Suprapubic skin (tissue), 4 donors: ENCODE results near the gene AVL9. TPM values are rescaled to one million over a fixed set of nuclear protein-coding genes. Genes with fewer than 3 reads are reported as not detected.

Experiments used
- DNase-seq, 2 donors: peaks; one replicate each; pipeline ENCODE4 v3.0.0-alpha.2; 2019; ENCODE audit warnings: low spot score in 2 of 2
- H3K27ac ChIP-seq: fragments of 200-600 bp; sonication (generic); one replicate; pipeline ENCODE4 v1.5.1; 2019
- H3K27me3 ChIP-seq: fragments of 200-600 bp; sonication (generic); one replicate; pipeline ENCODE4 v1.5.1; 2019
- H3K36me3 ChIP-seq: fragments of 200-600 bp; sonication (generic); one replicate; pipeline ENCODE4 v1.5.1; 2019
- H3K4me1 ChIP-seq: fragments of 200-600 bp; sonication (generic); one replicate; pipeline ENCODE4 v1.5.1; 2019
- H3K4me3 ChIP-seq: fragments of 200-600 bp; sonication (generic); one replicate; pipeline ENCODE4 v1.5.1; 2019; ENCODE audit warnings: mild to moderate bottlenecking
- H3K9me3 ChIP-seq: fragments of 200-600 bp; sonication (generic); one replicate; pipeline ENCODE4 v1.5.1; 2019
- EP300 ChIP-seq: sonication (generic); formaldehyde crosslinking; IDR thresholded peaks from one replicate; pipeline ENCODE4 v1.6.1; 2017; ENCODE audit warnings: antibody characterized with exemption
- POLR2A ChIP-seq, 2 donors: fragments of 450-650 bp; IDR thresholded peaks; one replicate each; pipeline ENCODE4 v1.6.1; 2017; ENCODE audit warnings: antibody characterized with exemption in 2 of 2, mild to moderate bottlenecking in 2 of 2, moderate library complexity in 2 of 2
- POLR2AphosphoS5 ChIP-seq, 3 donors: sonication (generic); formaldehyde crosslinking; IDR thresholded peaks; one replicate each; pipeline ENCODE4 v1.6.1; 2017; ENCODE audit warnings: antibody characterized with exemption in 3 of 3
- WGBS: methylation state at CpG from one replicate; pipeline ENCODE4 v1.1.5; 2018; 5-methylcytosine and 5-hydroxymethylcytosine counted together
- total RNA-seq, 4 donors: library from RNA; depleted of rRNA; stranded (reverse); fragments of >200 nt; gene quantifications; one replicate each; pipeline ENCODE4 v1.1.0, GENCODE V29; 2016
- TF ChIP-seq, protein P1 (sequence below), 2 donors: fragments of 200-600 bp in 1 of 2; fragments of 450-650 bp in 1 of 2; sonication (generic) in 1 of 2; IDR thresholded peaks; one replicate each; pipeline ENCODE4 v1.5.1; 2016 to 2019; ENCODE audit warnings: antibody characterized with exemption in 2 of 2, mild to moderate bottlenecking in 1 of 2, moderate library complexity in 1 of 2

Gene AVL9
- total RNA-seq, 4 donors from 2014 or later = 22.5 to 42.2 (median 24.8) TPM

DNA sequence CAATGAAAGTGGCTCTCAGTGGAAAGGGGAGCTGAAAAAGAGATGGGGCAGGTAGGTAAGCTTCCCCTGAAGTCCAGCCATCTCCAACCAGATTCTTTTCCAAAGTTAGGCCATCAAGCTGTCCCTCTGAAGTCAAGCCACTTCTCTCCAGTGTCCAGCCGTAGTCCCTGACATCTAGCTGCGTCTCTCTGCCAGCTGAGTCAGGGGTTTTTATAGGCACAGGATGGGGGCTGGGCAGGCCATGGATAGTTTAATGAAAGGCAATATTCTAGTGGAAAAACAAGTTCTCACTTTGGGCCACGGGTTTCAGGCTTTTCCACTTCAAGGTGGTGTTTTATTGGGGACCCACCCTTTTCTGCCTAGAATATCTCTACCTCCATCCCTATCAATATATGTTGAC lies 36.8 kb downstream of the AVL9 start:
- Histone ChIP-seq H3K27ac (no peak overlapping the region), H3K4me3 (no peak overlapping the region), H3K36me3 (peaks cover 7% of the 10 kb centered on the region), H3K27me3 (no peaks in the 10 kb centered on the region), H3K9me3 (no peaks in the 10 kb centered on the region), H3K4me1 (peaks cover 11% of the 10 kb centered on the region)
- TF ChIP-seq, protein P1, sequence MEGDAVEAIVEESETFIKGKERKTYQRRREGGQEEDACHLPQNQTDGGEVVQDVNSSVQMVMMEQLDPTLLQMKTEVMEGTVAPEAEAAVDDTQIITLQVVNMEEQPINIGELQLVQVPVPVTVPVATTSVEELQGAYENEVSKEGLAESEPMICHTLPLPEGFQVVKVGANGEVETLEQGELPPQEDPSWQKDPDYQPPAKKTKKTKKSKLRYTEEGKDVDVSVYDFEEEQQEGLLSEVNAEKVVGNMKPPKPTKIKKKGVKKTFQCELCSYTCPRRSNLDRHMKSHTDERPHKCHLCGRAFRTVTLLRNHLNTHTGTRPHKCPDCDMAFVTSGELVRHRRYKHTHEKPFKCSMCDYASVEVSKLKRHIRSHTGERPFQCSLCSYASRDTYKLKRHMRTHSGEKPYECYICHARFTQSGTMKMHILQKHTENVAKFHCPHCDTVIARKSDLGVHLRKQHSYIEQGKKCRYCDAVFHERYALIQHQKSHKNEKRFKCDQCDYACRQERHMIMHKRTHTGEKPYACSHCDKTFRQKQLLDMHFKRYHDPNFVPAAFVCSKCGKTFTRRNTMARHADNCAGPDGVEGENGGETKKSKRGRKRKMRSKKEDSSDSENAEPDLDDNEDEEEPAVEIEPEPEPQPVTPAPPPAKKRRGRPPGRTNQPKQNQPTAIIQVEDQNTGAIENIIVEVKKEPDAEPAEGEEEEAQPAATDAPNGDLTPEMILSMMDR (IDR thresholded peaks at IDR 0.05) = no peak
- no peak for TF ChIP-seq POLR2A (IDR thresholded peaks at IDR 0.05)
- no peak for TF ChIP-seq EP300
- TF ChIP-seq POLR2AphosphoS5 (IDR thresholded peaks at IDR 0.05) = no peak
- DNase-seq = no peak
- 71% methylated on average over 3 of the region's 3 CpGs for WGBS

DNA sequence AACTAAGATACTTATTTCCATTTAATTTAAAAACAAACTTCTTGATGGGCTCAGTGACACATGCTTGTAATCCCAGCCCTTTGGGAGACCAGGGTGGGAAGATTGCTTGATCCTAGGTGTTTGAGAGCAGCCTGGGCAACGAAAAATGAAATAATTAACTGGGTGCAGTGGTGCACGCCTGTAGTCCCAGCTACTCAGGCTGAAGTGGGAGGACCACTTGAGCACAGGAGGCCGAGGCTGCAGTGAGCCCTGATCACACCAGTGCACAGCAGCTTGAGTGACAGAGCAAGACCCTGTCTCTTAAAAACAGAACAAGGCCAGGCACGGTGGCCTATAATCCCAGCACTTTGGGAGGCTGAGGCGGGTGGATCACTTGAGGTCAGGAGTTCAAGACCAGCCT lies 37.4 kb downstream of the AVL9 start:
- peaks cover 7% of the 10 kb centered on the region for H3K36me3 ChIP-seq
- WGBS = 94% methylated on average over 5 of the region's 5 CpGs
- no peak for TF ChIP-seq EP300
- TF ChIP-seq POLR2AphosphoS5 (IDR thresholded peaks at IDR 0.05) = no peak
- TF ChIP-seq, protein P1 (IDR thresholded peaks at IDR 0.05) = no peak
- TF ChIP-seq POLR2A (IDR thresholded peaks at IDR 0.05) = no peak
- no peaks in the 10 kb centered on the region for H3K9me3 ChIP-seq
- no peaks in the 10 kb centered on the region for H3K27me3 ChIP-seq
- H3K4me3 ChIP-seq = no peak overlapping the region
- no peak overlapping the region for H3K27ac ChIP-seq
- no peak for DNase-seq
- peaks cover 12% of the 10 kb centered on the region for H3K4me1 ChIP-seq

DNA sequence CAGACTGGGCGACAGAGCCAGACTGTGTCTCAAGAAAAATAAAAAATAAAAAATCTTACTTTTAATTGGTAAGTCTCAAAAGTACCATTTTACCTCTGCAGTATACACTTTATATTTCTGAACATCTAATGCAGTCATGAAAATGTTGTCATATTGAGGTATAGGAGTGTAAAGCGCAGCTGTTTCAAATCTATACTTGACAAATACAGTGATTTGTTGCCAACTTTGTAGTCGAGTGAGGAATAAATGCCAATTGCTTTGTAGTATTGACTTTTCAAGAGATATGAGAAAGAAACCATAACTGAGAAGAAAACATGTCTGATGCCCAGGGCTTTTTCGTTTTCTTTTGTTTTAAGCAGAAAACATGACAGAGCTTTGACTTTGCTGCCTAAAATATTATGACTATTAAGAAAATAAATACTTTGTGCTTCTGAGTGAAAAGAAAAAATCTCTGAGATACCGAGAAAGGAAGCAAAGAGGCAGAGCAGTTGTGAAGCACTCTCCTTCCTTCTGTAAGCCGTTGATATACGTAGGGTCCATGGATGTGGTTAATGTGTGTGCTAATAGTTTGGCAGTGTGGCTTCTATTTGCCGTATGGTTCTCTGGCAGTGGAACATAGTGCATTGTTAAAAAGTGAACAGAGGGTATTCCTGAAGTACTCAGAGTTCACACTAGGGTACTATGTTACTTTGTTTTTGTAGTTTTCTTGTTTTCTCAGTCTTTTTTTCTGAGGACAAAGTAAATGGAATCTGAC lies 38.2 kb downstream of the AVL9 start:
- no peak for DNase-seq
- peaks cover 7% of the 10 kb centered on the region for H3K36me3 ChIP-seq
- peaks cover 12% of the 10 kb centered on the region for H3K4me1 ChIP-seq
- TF ChIP-seq, protein P1 (IDR thresholded peaks at IDR 0.05) = no peak
- TF ChIP-seq POLR2AphosphoS5 (IDR thresholded peaks at IDR 0.05) (no peak), EP300 (no peak), POLR2A (IDR thresholded peaks at IDR 0.05) (no peak)
- no peaks in the 10 kb centered on the region for H3K9me3 ChIP-seq
- 65% methylated on average over 8 of the region's 8 CpGs for WGBS
- no peak overlapping the region for H3K4me3 ChIP-seq
- H3K27me3 ChIP-seq = no peaks in the 10 kb centered on the region
- no peak overlapping the region for H3K27ac ChIP-seq

DNA sequence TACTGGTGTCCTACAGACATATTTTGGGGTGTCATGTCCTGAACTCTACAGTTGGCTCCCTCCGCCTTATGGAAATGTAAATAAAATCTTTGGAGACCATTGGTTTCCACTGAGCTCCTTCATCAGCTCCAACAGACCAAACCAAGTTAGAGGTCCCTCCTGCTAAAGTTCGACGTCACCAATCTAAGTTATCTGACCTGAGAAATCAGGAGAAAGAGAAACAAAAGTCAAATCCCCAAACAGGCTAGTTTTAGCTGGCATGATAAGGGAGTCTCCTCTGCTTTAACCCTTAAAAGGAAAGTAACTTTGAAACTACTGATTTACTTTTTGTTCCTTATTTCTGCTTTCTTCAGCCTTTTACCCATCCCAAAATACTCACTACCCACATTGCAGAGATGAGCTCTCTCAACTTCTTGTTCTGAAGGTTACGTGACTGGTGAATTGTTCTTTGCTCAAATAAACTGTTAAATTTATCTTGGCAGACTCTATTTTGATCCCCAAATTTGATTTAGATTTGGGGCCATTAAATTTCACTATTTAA lies 39.9 kb downstream of the AVL9 start:
- H3K36me3 ChIP-seq = peaks cover 7% of the 10 kb centered on the region
- TF ChIP-seq EP300 (no peak), POLR2AphosphoS5 (IDR thresholded peaks at IDR 0.05) (no peak)
- peaks cover 12% of the 10 kb centered on the region for H3K4me1 ChIP-seq
- H3K27me3 ChIP-seq = no peaks in the 10 kb centered on the region
- H3K27ac ChIP-seq = no peak overlapping the region
- DNase-seq = no peak
- WGBS = 72% methylated on average over 4 of the region's 4 CpGs
- no peaks in the 10 kb centered on the region for H3K9me3 ChIP-seq
- H3K4me3 ChIP-seq = no peak overlapping the region

DNA sequence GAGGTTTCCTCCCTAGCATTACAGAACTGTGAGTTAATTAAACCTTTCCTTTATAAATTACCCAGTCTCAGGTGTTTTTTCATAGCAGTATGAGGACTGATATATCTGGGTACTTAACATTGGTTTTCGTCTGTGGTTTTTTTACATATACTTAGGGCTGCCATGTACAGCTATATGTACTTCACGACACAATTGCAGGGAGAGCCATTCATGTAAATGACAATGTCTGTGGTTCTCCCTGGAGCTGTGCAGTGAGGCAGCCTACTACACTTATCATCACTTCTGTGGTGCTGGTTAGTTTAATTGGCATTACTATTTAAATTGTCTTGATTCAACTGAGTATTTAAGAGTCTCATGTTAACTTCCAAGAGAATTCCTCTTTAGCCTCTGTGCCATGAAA lies 40.7 kb downstream of the AVL9 start:
- Histone ChIP-seq H3K36me3 (peaks cover 7% of the 10 kb centered on the region), H3K4me3 (no peak overlapping the region), H3K27me3 (no peaks in the 10 kb centered on the region), H3K4me1 (peaks cover 12% of the 10 kb centered on the region), H3K27ac (no peak overlapping the region), H3K9me3 (no peaks in the 10 kb centered on the region)
- TF ChIP-seq, protein P1 (IDR thresholded peaks at IDR 0.05) = no peak
- TF ChIP-seq POLR2A (IDR thresholded peaks at IDR 0.05) (no peak), EP300 (no peak), POLR2AphosphoS5 (IDR thresholded peaks at IDR 0.05) (no peak)
- DNase-seq = no peak
- 100% methylated on average over 2 of the region's 2 CpGs for WGBS
